Nephron (organoid): Measurements from ENCODE around the gene TMC6.

Experiments used
- H3K27ac Mint-ChIP-seq, 3 experiments: 2 replicates each; pipeline ENCODE4 v1.8.0; 2020; ENCODE audit warnings: mixed read lengths in 3 of 3, mild to moderate bottlenecking in 2 of 3, moderate library complexity in 1 of 3
- H3K27me3 Mint-ChIP-seq: 2 replicates; pipeline ENCODE4 v1.8.0; 2021; ENCODE audit warnings: low read depth, mild to moderate bottlenecking, moderate library complexity, mixed read lengths
- H3K36me3 Mint-ChIP-seq: 2 replicates; pipeline ENCODE4 v1.8.0; 2020; ENCODE audit warnings: low read depth, mixed read lengths
- H3K4me1 Mint-ChIP-seq: 2 replicates; pipeline ENCODE4 v1.8.0; 2020; ENCODE audit warnings: mixed read lengths
- H3K4me3 Mint-ChIP-seq, 3 experiments: 2 replicates each; pipeline ENCODE4 v1.8.0; 2020; ENCODE audit warnings: mild to moderate bottlenecking in 3 of 3, mixed read lengths in 3 of 3, moderate library complexity in 2 of 3
- H3K9me3 Mint-ChIP-seq: 2 replicates; pipeline ENCODE4 v1.8.0; 2020; ENCODE audit warnings: mixed read lengths
- CTCF ChIP-seq, 3 experiments: fragments of 200-600 bp; sonication (generic); IDR thresholded peaks; one replicate each; pipeline ENCODE4 v1.5.0; 2021; ENCODE audit warnings: antibody characterized with exemption in 3 of 3; ENCODE audit not compliant: unreplicated experiment in 3 of 3

Gene TMC6

GRCh38 chr17:78064708-78065107, 63.8 kb downstream of the TMC6 start:
- peaks cover 18% of the 10 kb centered on the region for H3K36me3 Mint-ChIP-seq
- no peak for TF ChIP-seq CTCF (IDR thresholded peaks at IDR 0.05; ENCODE audit: unreplicated experiment in 3 of 3)
- H3K27ac Mint-ChIP-seq, result no peak overlapping the region
- peaks cover 16% of the 10 kb centered on the region for H3K4me1 Mint-ChIP-seq
- no peaks in the 10 kb centered on the region for H3K27me3 Mint-ChIP-seq
- no peak overlapping the region for H3K4me3 Mint-ChIP-seq
- no peaks in the 10 kb centered on the region for H3K9me3 Mint-ChIP-seq

GRCh38 chr17:78063489-78063888, 65.1 kb downstream of the TMC6 start:
- no peaks in the 10 kb centered on the region for H3K9me3 Mint-ChIP-seq
- peaks cover 26% of the 10 kb centered on the region for H3K4me1 Mint-ChIP-seq
- no peak overlapping the region for H3K4me3 Mint-ChIP-seq
- no peak for TF ChIP-seq CTCF (IDR thresholded peaks at IDR 0.05; ENCODE audit: unreplicated experiment in 3 of 3)
- H3K27ac Mint-ChIP-seq, result no peak overlapping the region
- H3K27me3 Mint-ChIP-seq, result no peaks in the 10 kb centered on the region
- H3K36me3 Mint-ChIP-seq, result peaks cover 18% of the 10 kb centered on the region

GRCh38 chr17:78062596-78062995, 66.0 kb downstream of the TMC6 start:
- Mint-ChIP-seq H3K4me1 (peaks cover 35% of the 10 kb centered on the region), H3K27ac (no peak overlapping the region), H3K9me3 (no peaks in the 10 kb centered on the region), H3K36me3 (peaks cover 14% of the 10 kb centered on the region), H3K4me3 (no peak overlapping the region), H3K27me3 (no peaks in the 10 kb centered on the region)
- TF ChIP-seq CTCF (IDR thresholded peaks at IDR 0.05; ENCODE audit: unreplicated experiment in 3 of 3), result no peak
